ENCODE data around the gene S100B.

DNA sequence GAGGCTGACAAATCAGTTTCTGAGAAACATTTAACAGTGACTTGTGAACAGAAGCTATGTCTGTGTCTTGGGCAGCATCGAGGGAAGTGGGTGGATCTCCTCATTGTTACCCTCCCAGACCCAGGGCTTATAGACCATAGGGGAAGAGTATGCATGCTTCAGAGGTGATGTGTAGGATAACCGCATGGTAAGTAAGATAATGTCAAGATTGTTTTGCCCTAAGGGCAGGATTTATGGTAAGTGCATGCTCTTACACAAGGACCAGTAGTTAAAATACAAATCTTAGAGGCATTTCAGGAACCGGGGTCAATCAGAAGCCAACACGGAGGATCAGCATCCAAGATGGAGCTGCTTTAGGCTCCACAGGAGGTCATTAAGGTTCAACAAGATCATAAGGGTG, 22.8 kb upstream of the S100B start:
- TF ChIP-seq, protein P1, sequence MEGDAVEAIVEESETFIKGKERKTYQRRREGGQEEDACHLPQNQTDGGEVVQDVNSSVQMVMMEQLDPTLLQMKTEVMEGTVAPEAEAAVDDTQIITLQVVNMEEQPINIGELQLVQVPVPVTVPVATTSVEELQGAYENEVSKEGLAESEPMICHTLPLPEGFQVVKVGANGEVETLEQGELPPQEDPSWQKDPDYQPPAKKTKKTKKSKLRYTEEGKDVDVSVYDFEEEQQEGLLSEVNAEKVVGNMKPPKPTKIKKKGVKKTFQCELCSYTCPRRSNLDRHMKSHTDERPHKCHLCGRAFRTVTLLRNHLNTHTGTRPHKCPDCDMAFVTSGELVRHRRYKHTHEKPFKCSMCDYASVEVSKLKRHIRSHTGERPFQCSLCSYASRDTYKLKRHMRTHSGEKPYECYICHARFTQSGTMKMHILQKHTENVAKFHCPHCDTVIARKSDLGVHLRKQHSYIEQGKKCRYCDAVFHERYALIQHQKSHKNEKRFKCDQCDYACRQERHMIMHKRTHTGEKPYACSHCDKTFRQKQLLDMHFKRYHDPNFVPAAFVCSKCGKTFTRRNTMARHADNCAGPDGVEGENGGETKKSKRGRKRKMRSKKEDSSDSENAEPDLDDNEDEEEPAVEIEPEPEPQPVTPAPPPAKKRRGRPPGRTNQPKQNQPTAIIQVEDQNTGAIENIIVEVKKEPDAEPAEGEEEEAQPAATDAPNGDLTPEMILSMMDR (IDR thresholded peaks at IDR 0.05 in 4 of 5, conservative IDR thresholded peaks at IDR 0.05 in 1 of 5): no peak
- no peak for TF ChIP-seq POLR2A (IDR thresholded peaks at IDR 0.05)

All from gastrocnemius medialis (tissue), 4 donors.